Fibroblast of lung (primary cell): Measurements from ENCODE around the gene ITM2C. TPM values are rescaled to one million over a fixed set of nuclear protein-coding genes. Genes with fewer than 3 reads are reported as not detected.

Source experiments
- DNase-seq, 2 donors: peaks; one replicate each; pipeline versions ENCODE4 v3.0.0 to v3.0.0-alpha.2; 2010; ENCODE audit warnings: low read depth in 2 of 2
- H2AFZ ChIP-seq: 2 replicates; pipeline ENCODE4 v1.5.1; 2012; ENCODE audit warnings: low read length, control low read depth, inconsistent platforms
- H3K27ac ChIP-seq: 2 replicates; pipeline ENCODE4 v1.5.1; 2011; ENCODE audit warnings: low read length, control low read depth; ENCODE audit not compliant: insufficient read depth
- H3K27me3 ChIP-seq: 2 replicates; pipeline ENCODE4 v1.5.1; 2011; ENCODE audit warnings: mild to moderate bottlenecking, low read length; ENCODE audit not compliant: control insufficient read depth, insufficient read depth
- H3K36me3 ChIP-seq: 2 replicates; pipeline ENCODE4 v1.5.1; 2011; ENCODE audit warnings: low read length; ENCODE audit not compliant: control insufficient read depth, insufficient read depth
- H3K4me1 ChIP-seq: 2 replicates; pipeline ENCODE4 v1.5.1; 2011; ENCODE audit warnings: low read length; ENCODE audit not compliant: control insufficient read depth, insufficient read depth; ENCODE audit errors: extremely low read depth
- H3K4me2 ChIP-seq: 2 replicates; pipeline ENCODE4 v1.5.1; 2011; ENCODE audit warnings: low read length, control low read depth; ENCODE audit not compliant: insufficient read depth; ENCODE audit errors: extremely low read depth
- H3K4me3 ChIP-seq, 4 experiments: fragments of 200-600 bp in 1 of 4; sonication (generic) in 1 of 4; replicated peaks in 1 of 4; 2 replicates each; pipeline ENCODE4 v1.5.1; 2011 to 2016; ENCODE audit warnings: low read length in 4 of 4, low read depth in 3 of 4, mild to moderate bottlenecking in 3 of 4, control low read depth in 2 of 4, inconsistent platforms in 1 of 4, mixed read lengths in 1 of 4; ENCODE audit not compliant: insufficient read depth in 1 of 4; ENCODE audit errors: control extremely low read depth in 1 of 4
- H3K79me2 ChIP-seq: 2 replicates; pipeline ENCODE4 v1.5.1; 2012; ENCODE audit warnings: mild to moderate bottlenecking, low read length, inconsistent platforms; ENCODE audit not compliant: control insufficient read depth, insufficient read depth
- H3K9ac ChIP-seq: 2 replicates; pipeline ENCODE4 v1.5.1; 2011; ENCODE audit warnings: mild to moderate bottlenecking, low read length, control low read depth; ENCODE audit not compliant: insufficient read depth
- H3K9me3 ChIP-seq: 2 replicates; pipeline ENCODE4 v1.5.1; 2012; ENCODE audit warnings: low read depth, low read length; ENCODE audit not compliant: control insufficient read depth, insufficient read depth
- H4K20me1 ChIP-seq: 2 replicates; pipeline ENCODE4 v1.5.1; 2011; ENCODE audit warnings: low read length; ENCODE audit not compliant: control insufficient read depth, insufficient read depth; ENCODE audit errors: extremely low read depth
- CTCF ChIP-seq, 2 donors: IDR thresholded peaks in 1 of 2; conservative IDR thresholded peaks in 1 of 2; 1 replicate in 1 of 2; 2 replicates in 1 of 2; pipeline ENCODE4 v1.5.1; 2011 to 2012; ENCODE audit warnings: low read length in 2 of 2, control low read depth in 1 of 2, inconsistent platforms in 1 of 2, low read depth in 1 of 2, mild to moderate bottlenecking in 1 of 2
- EZH2 ChIP-seq: IDR thresholded peaks from 2 replicates; pipeline ENCODE4 v1.5.1; 2012; ENCODE audit warnings: low read length, control low read depth, mild to moderate bottlenecking; ENCODE audit errors: missing control alignments
- polyA plus RNA-seq, 2 donors: library from polyadenylated mRNA; depleted of rRNA in 1 of 2; stranded (reverse) in 1 of 2; unstranded in 1 of 2; fragments of >200 nt; gene quantifications; 2 replicates each; pipeline ENCODE4 v1.2.1, GENCODE V29; 2011 to 2012; ENCODE audit warnings: missing spikeins in 1 of 2
- total RNA-seq: library from RNA; depleted of rRNA; stranded (reverse); fragments of >200 nt; gene quantifications from 2 replicates; pipeline ENCODE4 v1.2.1, GENCODE V29; 2014

ITM2C gene
- total and polyA plus RNA-seq, 2 donors (not counting 1 experiment from before 2014, with no cell fraction given): 77.3 to 236 TPM

DNA sequence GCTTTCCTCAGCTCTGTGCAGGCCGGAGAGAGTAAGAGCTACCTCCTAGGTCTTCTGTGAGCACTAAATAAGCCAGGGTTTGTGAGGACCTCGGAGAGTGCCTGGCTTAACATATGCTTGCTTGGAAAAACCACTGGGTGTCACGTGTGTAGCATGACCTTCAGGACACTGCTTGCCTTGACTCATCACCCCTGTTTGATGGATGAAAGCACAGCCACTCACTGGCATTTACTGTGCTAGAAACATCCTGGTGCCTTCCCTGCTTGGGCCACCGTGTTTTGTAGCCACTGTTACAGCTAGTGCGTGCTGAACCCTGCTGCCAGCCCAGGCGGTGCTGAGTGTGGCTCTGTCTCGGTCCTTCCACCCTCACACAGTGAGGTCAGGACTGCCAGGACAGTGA lies 34.8 kb upstream of the ITM2C start:
- H3K4me2 ChIP-seq: no peak overlapping the region
- H3K79me2 ChIP-seq: no peaks in the 10 kb centered on the region
- no peak for DNase-seq
- H3K4me1 ChIP-seq: no peaks in the 10 kb centered on the region
- no peaks in the 10 kb centered on the region for H3K36me3 ChIP-seq
- no peak overlapping the region for H3K4me3 ChIP-seq
- H3K27me3 ChIP-seq: peaks cover 12% of the 10 kb centered on the region
- no peak overlapping the region for H3K27ac ChIP-seq
- no peak overlapping the region for H2AFZ ChIP-seq
- H3K9ac ChIP-seq: no peak overlapping the region
- TF ChIP-seq CTCF (conservative IDR thresholded peaks at IDR 0.05 in 1 of 2, IDR thresholded peaks at IDR 0.05 in 1 of 2; ENCODE audit: low read depth in 1 of 2, low read length in 2 of 2) (no peak), EZH2 (no peak)
- H3K9me3 ChIP-seq: no peaks in the 10 kb centered on the region
- H4K20me1 ChIP-seq: no peaks in the 10 kb centered on the region

DNA sequence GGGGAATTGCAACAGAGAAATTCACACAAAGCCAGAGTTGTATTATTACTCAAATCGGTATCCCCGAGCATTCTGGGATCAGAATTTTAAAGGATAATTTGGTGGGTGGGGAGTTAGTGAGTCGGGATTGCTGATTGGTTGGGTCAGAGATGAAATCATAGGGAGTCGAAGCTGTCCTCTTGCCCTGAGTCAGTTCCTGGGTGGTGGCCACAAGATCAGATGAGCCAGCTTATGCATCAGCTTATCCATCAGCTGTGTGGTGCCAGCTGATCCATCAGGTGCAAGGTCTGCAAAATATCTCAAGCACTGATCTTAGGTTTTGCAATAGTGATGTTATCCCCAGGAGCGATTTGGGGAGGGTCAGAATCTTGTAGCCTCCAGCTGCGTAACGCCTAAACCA lies 34.3 kb upstream of the ITM2C start:
- H3K9me3 ChIP-seq: no peaks in the 10 kb centered on the region
- no peak overlapping the region for H2AFZ ChIP-seq
- H4K20me1 ChIP-seq: no peaks in the 10 kb centered on the region
- no peak overlapping the region for H3K27ac ChIP-seq
- no peak overlapping the region for H3K9ac ChIP-seq
- H3K27me3 ChIP-seq: peaks cover 12% of the 10 kb centered on the region
- TF ChIP-seq EZH2 (no peak), CTCF (conservative IDR thresholded peaks at IDR 0.05 in 1 of 2, IDR thresholded peaks at IDR 0.05 in 1 of 2; ENCODE audit: low read depth in 1 of 2, low read length in 2 of 2) (no peak)
- no peak for DNase-seq
- H3K4me3 ChIP-seq: no peak overlapping the region
- no peaks in the 10 kb centered on the region for H3K4me1 ChIP-seq
- H3K36me3 ChIP-seq: no peaks in the 10 kb centered on the region
- H3K4me2 ChIP-seq: no peak overlapping the region
- H3K79me2 ChIP-seq: no peaks in the 10 kb centered on the region

DNA sequence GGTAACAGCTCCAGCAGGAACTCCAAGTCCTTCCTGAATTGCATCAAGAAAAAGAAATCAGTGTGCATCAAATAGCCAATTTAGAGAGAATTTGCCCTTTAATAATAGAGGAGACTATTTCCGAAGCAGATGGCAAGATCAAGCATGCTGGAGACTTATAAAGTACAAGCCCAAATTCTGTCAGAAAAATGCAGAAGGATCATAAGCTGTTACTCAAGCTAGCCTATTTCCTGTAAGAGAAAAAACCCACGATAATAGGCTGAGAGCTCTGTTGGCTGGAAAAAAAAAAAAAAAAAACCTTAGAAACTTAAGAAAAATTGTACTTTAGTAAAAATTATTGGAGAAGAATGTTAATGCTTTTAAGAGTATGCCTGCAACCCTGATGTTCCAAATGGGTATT lies 24.4 kb upstream of the ITM2C start:
- Histone ChIP-seq H2AFZ (no peak overlapping the region), H3K36me3 (no peaks in the 10 kb centered on the region), H3K27me3 (peaks cover 2% of the 10 kb centered on the region), H3K79me2 (no peaks in the 10 kb centered on the region), H3K9me3 (no peaks in the 10 kb centered on the region), H4K20me1 (no peaks in the 10 kb centered on the region), H3K4me1 (no peaks in the 10 kb centered on the region), H3K9ac (no peak overlapping the region), H3K27ac (no peak overlapping the region), H3K4me3 (no peak overlapping the region), H3K4me2 (no peak overlapping the region)
- DNase-seq: no peak
- TF ChIP-seq CTCF (conservative IDR thresholded peaks at IDR 0.05 in 1 of 2, IDR thresholded peaks at IDR 0.05 in 1 of 2; ENCODE audit: low read depth in 1 of 2, low read length in 2 of 2) (no peak), EZH2 (no peak)
